ENCODE data around the gene HDLBP.
A peak's percentile ranks its signal among the peaks of the same experiment; 100 is the strongest.

HDLBP gene

GRCh38 chr2:241275910-241276309 is 39.6 kb downstream of the HDLBP start:
- DNase-seq = no peak

- no peak for DNase-seq
Measured at GRCh38 chr2:241275504-241275903, 40.0 kb downstream of the HDLBP start.

- no peak for DNase-seq
Measured at GRCh38 chr2:241274127-241274526, 41.3 kb downstream of the HDLBP start.

- DNase-seq = no peak
Measured at GRCh38 chr2:241273210-241274020, 42.1 kb downstream of the HDLBP start.

GRCh38 chr2:241272303-241273209 is 42.9 kb downstream of the HDLBP start:
- DNase-seq = peak; percentile 75

- peak; percentile 87 for DNase-seq
Measured at GRCh38 chr2:241271706-241272302, 43.7 kb downstream of the HDLBP start.

GRCh38 chr2:241270531-241270930 is 44.9 kb downstream of the HDLBP start:
- no peak for DNase-seq

- no peak for DNase-seq
Measured at GRCh38 chr2:241269707-241270520, 45.6 kb downstream of the HDLBP start.

- peak; percentile 51 for DNase-seq
Measured at GRCh38 chr2:241268716-241269445, 46.6 kb downstream of the HDLBP start.

GRCh38 chr2:241268306-241268705 is 47.2 kb downstream of the HDLBP start:
- no peak for DNase-seq

GRCh38 chr2:241267249-241268067 is 48.0 kb downstream of the HDLBP start:
- DNase-seq = no peak

- DNase-seq = no peak
Measured at GRCh38 chr2:241265506-241265905, 50.0 kb downstream of the HDLBP start.

- no peak for DNase-seq
Measured at GRCh38 chr2:241263061-241263460, 52.4 kb downstream of the HDLBP start.

- DNase-seq = no peak
Measured at GRCh38 chr2:241261628-241262027, 53.8 kb downstream of the HDLBP start.

- DNase-seq = no peak
Measured at GRCh38 chr2:241260911-241261310, 54.6 kb downstream of the HDLBP start.

GRCh38 chr2:241258505-241259280 is 56.8 kb downstream of the HDLBP start:
- DNase-seq = no peak

GRCh38 chr2:241257419-241258032 is 57.9 kb downstream of the HDLBP start:
- no peak for DNase-seq

- no peak for DNase-seq
Measured at GRCh38 chr2:241256168-241256545, 59.3 kb downstream of the HDLBP start.

- DNase-seq = no peak
Measured at GRCh38 chr2:241255542-241256167, 59.8 kb downstream of the HDLBP start.

All from fibroblast of skin of back (primary cell).